ENCODE results near the gene SPIN4.

SPIN4 gene

GRCh38 chrX:63349307-63349706 lies 1.8 kb downstream of the SPIN4 start:
- TF ChIP-seq EP300 (IDR thresholded peaks at IDR 0.05; ENCODE audit: borderline replicate concordance), result no peak
- TF ChIP-seq NFIC (IDR thresholded peaks at IDR 0.05), result no peak
- no peak for TF ChIP-seq REST (IDR thresholded peaks at IDR 0.05; ENCODE audit: low read depth)
- no peak for TF ChIP-seq FOXM1 (IDR thresholded peaks at IDR 0.05; ENCODE audit: borderline replicate concordance, low read depth)
- TF ChIP-seq TCF12 (IDR thresholded peaks at IDR 0.05; ENCODE audit: low read depth), result no peak
- no peak for TF ChIP-seq CEBPB (IDR thresholded peaks at IDR 0.05)
- TF ChIP-seq YY1 (IDR thresholded peaks at IDR 0.05; ENCODE audit: low read depth), result no peak
- no peak for TF ChIP-seq USF1 (IDR thresholded peaks at IDR 0.05)
- TF ChIP-seq RAD21 (IDR thresholded peaks at IDR 0.05; ENCODE audit: low read depth), result no peak
- no peak for TF ChIP-seq EGR1 (IDR thresholded peaks at IDR 0.05)

GRCh38 chrX:63330681-63331080 lies 20.5 kb downstream of the SPIN4 start:
- TF ChIP-seq EGR1 (IDR thresholded peaks at IDR 0.05), result no peak
- TF ChIP-seq MAX (IDR thresholded peaks at IDR 0.05), result no peak
- no peak for TF ChIP-seq TAF1 (IDR thresholded peaks at IDR 0.05; ENCODE audit: low read depth)
- TF ChIP-seq TCF12 (IDR thresholded peaks at IDR 0.05; ENCODE audit: low read depth), result no peak
- TF ChIP-seq FOXM1 (IDR thresholded peaks at IDR 0.05; ENCODE audit: borderline replicate concordance, low read depth), result no peak
- TF ChIP-seq YY1 (IDR thresholded peaks at IDR 0.05; ENCODE audit: low read depth), result no peak
- no peak for TF ChIP-seq REST (IDR thresholded peaks at IDR 0.05; ENCODE audit: low read depth)
- no peak for TF ChIP-seq ZBTB7A (IDR thresholded peaks at IDR 0.05; ENCODE audit: low read depth)
- no peak for TF ChIP-seq CREB1 (IDR thresholded peaks at IDR 0.05; ENCODE audit: low read depth)
- no peak for TF ChIP-seq NFIC (IDR thresholded peaks at IDR 0.05)
- no peak for TF ChIP-seq TEAD4 (IDR thresholded peaks at IDR 0.05)
- no peak for TF ChIP-seq RAD21 (IDR thresholded peaks at IDR 0.05; ENCODE audit: low read depth)
- TF ChIP-seq CEBPB (IDR thresholded peaks at IDR 0.05), result no peak
- TF ChIP-seq USF1 (IDR thresholded peaks at IDR 0.05), result no peak
- TF ChIP-seq EP300 (IDR thresholded peaks at IDR 0.05; ENCODE audit: borderline replicate concordance), result no peak

GRCh38 chrX:63327788-63328187 lies 23.3 kb downstream of the SPIN4 start:
- no peak for TF ChIP-seq CEBPB (IDR thresholded peaks at IDR 0.05)
- TF ChIP-seq MAX (IDR thresholded peaks at IDR 0.05), result no peak
- TF ChIP-seq ZBTB7A (IDR thresholded peaks at IDR 0.05; ENCODE audit: low read depth), result no peak
- TF ChIP-seq TAF1 (IDR thresholded peaks at IDR 0.05; ENCODE audit: low read depth), result no peak
- no peak for TF ChIP-seq EGR1 (IDR thresholded peaks at IDR 0.05)

- TF ChIP-seq FOXM1 (IDR thresholded peaks at IDR 0.05; ENCODE audit: borderline replicate concordance, low read depth) (no peak), RAD21 (IDR thresholded peaks at IDR 0.05; ENCODE audit: low read depth) (no peak), ZBTB7A (IDR thresholded peaks at IDR 0.05; ENCODE audit: low read depth) (no peak), REST (IDR thresholded peaks at IDR 0.05; ENCODE audit: low read depth) (no peak), EGR1 (IDR thresholded peaks at IDR 0.05) (no peak), EP300 (IDR thresholded peaks at IDR 0.05; ENCODE audit: borderline replicate concordance) (no peak), TCF12 (IDR thresholded peaks at IDR 0.05; ENCODE audit: low read depth) (no peak), TEAD4 (IDR thresholded peaks at IDR 0.05) (no peak), MAX (IDR thresholded peaks at IDR 0.05) (no peak), YY1 (IDR thresholded peaks at IDR 0.05; ENCODE audit: low read depth) (no peak), CEBPB (IDR thresholded peaks at IDR 0.05) (no peak), USF1 (IDR thresholded peaks at IDR 0.05) (no peak), NFIC (IDR thresholded peaks at IDR 0.05) (no peak), TAF1 (IDR thresholded peaks at IDR 0.05; ENCODE audit: low read depth) (no peak), CREB1 (IDR thresholded peaks at IDR 0.05; ENCODE audit: low read depth) (no peak)
Measured at GRCh38 chrX:63299596-63299995, 51.5 kb downstream of the SPIN4 start.

Measured in Ishikawa (cell line).